SK-N-MC (cell line): ENCODE measurements around the gene GRIFIN.

ENCODE experiments used
- DNase-seq: peaks from one replicate; pipeline ENCODE4 v3.0.0-alpha.2; 2011; ENCODE audit warnings: low read depth, low spot score
- H3K27ac ChIP-seq: fragments of 200-600 bp; sonication (generic); 2 replicates; pipeline ENCODE4 v1.5.1; 2016; ENCODE audit warnings: mixed run types
- H3K36me3 ChIP-seq: fragments of 200-600 bp; sonication (generic); 2 replicates; pipeline ENCODE4 v1.6.1; 2017; ENCODE audit warnings: antibody characterized with exemption, low read length, mixed read lengths; ENCODE audit not compliant: insufficient read depth
- H3K4me3 ChIP-seq: fragments of 200-600 bp; sonication (generic); 2 replicates; pipeline ENCODE4 v1.5.1; 2016
- H3K9ac ChIP-seq: fragments of 200-600 bp; sonication (generic); 2 replicates; pipeline ENCODE4 v1.8.0; 2017; ENCODE audit warnings: mixed run types, mixed read lengths; ENCODE audit not compliant: insufficient read length
- H3K9me3 ChIP-seq: fragments of 200-600 bp; sonication (generic); 2 replicates; pipeline ENCODE4 v1.6.1; 2017; ENCODE audit warnings: low read depth, mild to moderate bottlenecking, antibody characterized with exemption, low read length, moderate library complexity, mixed read lengths
- EZH2 ChIP-seq: fragments of 200-600 bp; sonication (generic); IDR thresholded peaks from one replicate; pipeline ENCODE4 v1.6.1; 2017; ENCODE audit warnings: antibody characterized with exemption
- FOXP2 ChIP-seq: optimal IDR thresholded peaks from 2 replicates; pipeline ENCODE3; 2011; ENCODE audit warnings: mild to moderate bottlenecking, moderate library complexity; ENCODE audit not compliant: insufficient read depth; ENCODE audit errors: extremely low read length, control extremely low read depth
- POLR2AphosphoS5 ChIP-seq: IDR thresholded peaks from 2 replicates; pipeline ENCODE4 v1.6.1; 2012; ENCODE audit warnings: mild to moderate bottlenecking, low read depth, low read length, borderline replicate concordance

The GRIFIN gene

DNA sequence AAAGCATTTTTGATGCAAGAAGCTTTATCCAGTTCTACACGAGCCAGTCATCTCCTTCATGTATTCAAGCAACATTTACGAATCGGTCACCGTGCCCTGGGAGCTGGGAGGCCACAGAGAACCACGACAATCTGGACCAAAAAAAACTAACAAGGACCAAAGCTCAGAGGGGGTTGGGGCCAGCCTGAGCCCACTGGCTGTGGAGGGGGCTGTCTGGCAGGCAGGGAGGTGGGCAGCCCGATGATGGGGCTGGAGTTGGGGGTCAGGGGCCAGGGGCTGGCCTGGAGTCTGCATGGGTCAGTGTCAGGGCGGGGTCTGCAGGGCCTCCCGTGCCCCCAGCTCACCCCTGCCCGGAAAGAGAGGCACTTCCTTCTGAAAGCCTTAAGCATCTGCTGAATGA is 12.5 kb upstream of the GRIFIN start:
- no peak for TF ChIP-seq FOXP2
- TF ChIP-seq POLR2AphosphoS5, result no peak
- TF ChIP-seq EZH2, result no peak
- Histone ChIP-seq H3K36me3 (no peaks in the 10 kb centered on the region), H3K27ac (no peak overlapping the region), H3K4me3 (no peak overlapping the region), H3K9ac (no peak overlapping the region), H3K9me3 (no peaks in the 10 kb centered on the region)
- DNase-seq, result no peak

DNA sequence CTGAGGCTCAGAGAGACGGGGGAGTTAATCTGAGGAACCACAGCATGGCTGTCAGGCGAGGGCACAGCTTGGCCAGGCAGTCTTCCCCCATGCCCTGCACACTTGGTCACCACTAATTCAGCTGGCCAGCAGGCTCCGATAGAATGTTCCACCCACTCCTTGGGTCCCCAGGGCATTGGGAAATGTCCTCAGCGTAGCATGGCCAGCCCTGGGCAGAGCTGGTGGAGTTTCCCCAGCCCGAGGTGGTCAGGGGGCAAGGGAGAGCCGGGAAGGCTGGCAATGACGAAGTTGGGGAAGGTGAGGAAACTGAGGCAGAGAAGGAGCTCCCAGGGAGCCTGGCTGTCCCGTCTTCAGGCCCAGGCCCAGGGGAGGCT is 12.1 kb upstream of the GRIFIN start:
- DNase-seq, result no peak
- Histone ChIP-seq H3K9ac (no peak overlapping the region), H3K4me3 (no peak overlapping the region), H3K9me3 (no peaks in the 10 kb centered on the region), H3K27ac (no peak overlapping the region), H3K36me3 (no peaks in the 10 kb centered on the region)
- TF ChIP-seq POLR2AphosphoS5 (no peak), EZH2 (no peak), FOXP2 (no peak)

DNA sequence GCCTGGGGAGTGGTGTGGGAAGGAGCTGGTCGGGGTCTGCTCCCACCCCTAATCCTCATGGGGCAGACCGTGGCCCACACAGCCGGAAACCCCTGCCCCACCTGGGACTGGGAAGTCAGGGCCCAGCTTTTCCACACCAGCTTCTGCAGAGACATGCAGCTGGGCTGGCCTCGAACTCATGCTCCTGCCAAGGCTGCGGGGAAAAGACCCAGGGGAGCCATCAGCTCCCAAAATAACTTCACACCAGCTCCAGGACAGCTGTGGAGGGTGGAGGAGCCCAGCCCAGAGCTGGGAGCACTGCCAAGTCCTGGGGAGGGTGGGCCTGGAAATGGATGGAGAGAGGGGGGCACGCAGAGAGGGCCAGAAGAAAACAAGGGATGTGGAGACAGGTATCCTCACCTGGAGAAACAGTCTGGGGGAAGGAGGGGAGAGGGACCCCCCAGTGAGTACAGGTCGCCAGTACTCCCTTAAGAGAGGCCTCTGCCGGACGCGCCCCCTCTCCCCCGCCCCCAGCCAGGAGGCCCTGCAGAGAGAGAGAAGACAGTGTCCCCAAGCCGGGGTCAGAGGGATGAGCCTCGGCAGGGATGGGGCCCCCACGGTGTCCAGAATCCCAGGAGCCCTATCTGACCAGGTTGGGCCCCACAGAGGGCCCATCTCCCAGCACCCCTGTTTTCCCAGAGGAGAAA is 11.5 kb upstream of the GRIFIN start:
- H3K36me3 ChIP-seq, result no peaks in the 10 kb centered on the region
- no peak overlapping the region for H3K4me3 ChIP-seq
- DNase-seq, result no peak
- no peak overlapping the region for H3K27ac ChIP-seq
- TF ChIP-seq POLR2AphosphoS5 (no peak), EZH2 (no peak), FOXP2 (no peak)
- H3K9ac ChIP-seq, result no peak overlapping the region
- H3K9me3 ChIP-seq, result no peaks in the 10 kb centered on the region

DNA sequence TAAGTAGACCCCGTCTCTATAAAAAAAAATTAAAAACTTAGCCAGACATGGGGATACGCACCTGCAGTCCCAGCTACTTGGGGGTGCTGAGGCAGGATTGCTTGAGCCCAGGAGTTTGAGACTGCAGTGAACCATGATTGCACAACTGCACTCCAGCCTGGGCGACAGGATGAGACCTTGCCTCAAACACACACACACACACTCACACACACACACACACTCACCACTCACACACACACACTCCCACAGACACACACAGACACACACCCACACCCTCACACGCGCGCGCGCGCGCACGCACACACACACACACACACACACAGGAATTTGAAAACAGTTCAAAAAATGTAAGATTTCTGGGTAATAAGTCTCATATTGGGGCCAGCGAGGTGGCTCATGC is 8.7 kb upstream of the GRIFIN start:
- Histone ChIP-seq H3K9me3 (no peaks in the 10 kb centered on the region), H3K4me3 (no peak overlapping the region), H3K9ac (no peak overlapping the region), H3K27ac (no peak overlapping the region), H3K36me3 (no peaks in the 10 kb centered on the region)
- no peak for TF ChIP-seq POLR2AphosphoS5
- no peak for TF ChIP-seq EZH2
- TF ChIP-seq FOXP2, result no peak
- DNase-seq, result no peak

DNA sequence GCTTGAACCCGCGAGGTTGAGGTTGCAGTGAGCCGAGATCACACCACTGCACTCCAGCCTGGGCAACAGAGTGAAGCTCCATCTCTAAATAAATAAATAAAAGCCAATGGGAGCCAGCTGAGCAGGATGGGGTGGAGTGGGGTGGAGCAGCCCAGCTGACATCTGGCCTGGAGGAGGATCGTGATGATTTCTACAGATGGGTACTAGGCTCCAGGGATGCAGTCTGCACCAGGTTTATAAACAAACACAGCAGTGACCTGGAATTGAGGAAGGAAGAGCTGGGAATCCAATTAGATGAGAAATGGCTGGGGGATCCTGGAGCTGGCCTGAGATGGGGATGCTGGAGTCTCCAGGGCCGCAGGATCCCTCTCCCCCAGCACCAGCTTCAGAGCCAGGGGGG is 7.3 kb upstream of the GRIFIN start:
- Histone ChIP-seq H3K36me3 (no peaks in the 10 kb centered on the region), H3K9ac (no peak overlapping the region), H3K9me3 (no peaks in the 10 kb centered on the region), H3K27ac (no peak overlapping the region), H3K4me3 (no peak overlapping the region)
- no peak for DNase-seq
- TF ChIP-seq EZH2 (no peak), FOXP2 (no peak), POLR2AphosphoS5 (no peak)

DNA sequence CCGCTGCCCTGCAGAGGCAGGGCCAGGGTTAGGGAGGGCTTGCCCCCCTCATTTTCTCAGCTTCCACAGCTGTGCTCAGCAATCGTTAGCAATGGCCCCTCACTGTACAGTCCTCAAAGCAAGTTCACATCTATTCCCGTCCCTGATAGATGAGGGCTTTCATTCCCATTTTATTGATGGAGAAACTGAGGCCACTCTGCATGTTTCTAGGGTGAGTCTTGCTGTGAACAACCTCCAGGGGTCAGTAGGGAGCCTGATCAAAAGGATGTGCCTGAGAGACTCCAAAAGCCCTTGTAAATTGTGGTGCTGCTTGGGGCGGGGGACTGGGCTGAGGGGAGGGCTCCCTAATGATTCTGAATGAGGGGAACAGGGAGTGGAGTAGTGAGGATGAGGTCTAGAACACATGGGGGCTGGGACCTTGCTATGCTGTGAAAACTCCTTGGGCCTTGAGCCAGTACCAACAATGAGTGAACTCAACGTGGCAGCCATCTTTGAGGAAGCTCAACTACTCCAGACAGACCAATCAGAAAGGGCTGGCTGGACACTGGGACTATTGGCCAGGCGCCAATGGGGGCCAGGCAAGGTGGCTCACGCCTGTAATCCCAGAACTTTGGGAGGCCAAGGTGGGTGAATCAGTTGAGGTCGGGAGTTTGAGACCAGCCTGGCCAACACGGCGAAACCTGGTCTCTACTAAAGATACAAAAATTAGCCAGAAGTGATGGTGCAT is 6.7 kb upstream of the GRIFIN start:
- H3K4me3 ChIP-seq, result no peak overlapping the region
- no peak overlapping the region for H3K27ac ChIP-seq
- no peaks in the 10 kb centered on the region for H3K9me3 ChIP-seq
- no peaks in the 10 kb centered on the region for H3K36me3 ChIP-seq
- TF ChIP-seq POLR2AphosphoS5, result no peak
- TF ChIP-seq EZH2, result no peak
- no peak for TF ChIP-seq FOXP2
- no peak overlapping the region for H3K9ac ChIP-seq
- no peak for DNase-seq

DNA sequence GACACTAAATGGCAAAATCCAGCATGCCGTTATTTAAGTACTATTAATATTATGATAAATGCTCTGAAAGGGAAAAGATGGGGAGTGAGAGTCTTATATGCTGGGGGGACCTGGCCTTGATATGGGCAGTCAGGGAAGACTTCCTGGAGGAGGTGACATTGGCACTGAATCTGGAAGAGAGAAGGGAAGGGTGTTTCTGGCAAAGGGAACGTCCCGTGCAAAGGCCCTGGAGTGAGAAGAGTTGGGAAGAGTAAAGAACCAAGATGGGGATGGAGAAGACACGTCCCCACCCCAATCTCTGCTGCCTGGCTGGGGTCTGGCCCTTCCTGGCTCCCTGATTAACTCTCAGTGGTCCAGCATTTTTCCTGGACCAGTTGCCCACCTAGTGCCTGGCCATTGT is 5.0 kb upstream of the GRIFIN start:
- H3K36me3 ChIP-seq, result no peaks in the 10 kb centered on the region
- H3K27ac ChIP-seq, result no peak overlapping the region
- H3K9me3 ChIP-seq, result no peaks in the 10 kb centered on the region
- no peak overlapping the region for H3K9ac ChIP-seq
- H3K4me3 ChIP-seq, result no peak overlapping the region
- TF ChIP-seq POLR2AphosphoS5, result no peak
- no peak for TF ChIP-seq FOXP2
- no peak for TF ChIP-seq EZH2
- DNase-seq, result no peak

DNA sequence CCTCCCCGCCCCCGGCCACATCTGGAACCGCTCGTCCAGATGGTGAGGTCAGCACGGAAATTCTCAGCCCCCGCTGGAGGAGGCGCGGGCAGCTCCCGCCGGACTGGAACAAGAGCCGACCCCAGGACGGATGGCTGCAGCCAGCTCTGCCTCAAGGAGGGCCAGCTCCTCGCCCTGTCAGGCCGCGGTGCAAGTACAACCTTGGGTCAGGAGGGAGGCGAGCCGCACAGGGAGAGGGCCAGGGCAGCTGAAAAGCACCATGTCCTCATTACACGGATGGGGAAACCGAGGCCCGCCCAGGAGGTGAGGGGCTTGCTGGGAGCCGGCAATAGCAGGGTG is 3.8 kb upstream of the GRIFIN start:
- H3K36me3 ChIP-seq, result no peaks in the 10 kb centered on the region
- no peak for TF ChIP-seq FOXP2
- TF ChIP-seq POLR2AphosphoS5, result no peak
- no peak for TF ChIP-seq EZH2
- no peak overlapping the region for H3K4me3 ChIP-seq
- H3K9me3 ChIP-seq, result no peaks in the 10 kb centered on the region
- H3K9ac ChIP-seq, result no peak overlapping the region
- no peak overlapping the region for H3K27ac ChIP-seq
- DNase-seq, result no peak
